KG1 (cell line): Measurements from ENCODE around the gene CD19.

Experiments
- DNase-seq: peaks from one replicate; lab custom pipeline; 2025; lab: John Stamatoyannopoulos, UW

The CD19 gene

DNA sequence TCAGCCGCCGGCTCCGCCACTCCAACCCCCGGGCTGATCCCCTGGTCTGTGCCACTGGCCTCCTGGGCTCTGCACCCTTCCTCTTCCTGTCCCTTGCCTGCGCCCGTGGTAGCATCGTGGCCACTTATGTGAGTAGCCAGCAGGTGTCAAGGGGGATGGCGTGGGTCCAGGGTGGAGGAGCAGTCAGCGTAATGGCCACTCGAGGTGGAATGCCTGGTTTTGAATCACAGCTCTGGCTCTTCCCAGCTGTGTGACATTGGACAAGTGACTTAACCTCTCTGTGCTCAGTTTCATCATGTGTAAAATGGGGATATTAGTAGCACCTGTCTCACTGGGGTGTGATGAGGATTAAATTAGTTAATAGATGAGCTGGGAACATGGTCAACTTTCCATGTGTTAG lies 50.6 kb downstream of the CD19 start:
- DNase-seq = no peak

- DNase-seq = no peak
Observed at GRCh38 chr16:28982949-28983348, 51.2 kb downstream of the CD19 start.

DNA sequence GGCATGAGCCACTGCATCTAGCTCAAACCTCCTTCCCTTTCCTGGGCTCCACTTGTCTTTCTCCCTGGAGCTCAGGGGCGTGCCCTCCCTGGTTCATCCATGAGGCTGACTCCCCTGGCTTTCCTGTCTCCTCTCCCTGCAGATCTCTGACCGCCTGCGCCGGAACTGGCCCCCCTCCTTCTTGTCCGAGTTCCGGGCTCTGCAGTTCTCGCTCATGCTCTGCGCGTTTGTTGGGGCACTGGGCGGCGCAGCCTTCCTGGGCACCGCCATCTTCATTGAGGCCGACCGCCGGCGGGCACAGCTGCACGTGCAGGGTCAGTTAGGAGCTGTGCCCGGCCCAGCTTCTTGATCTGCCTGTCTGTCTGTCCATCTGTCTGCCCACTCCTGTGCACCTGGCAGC lies 51.9 kb downstream of the CD19 start:
- no peak for DNase-seq

- DNase-seq = no peak
Observed at GRCh38 chr16:28984091-28984490, 52.3 kb downstream of the CD19 start.

DNA sequence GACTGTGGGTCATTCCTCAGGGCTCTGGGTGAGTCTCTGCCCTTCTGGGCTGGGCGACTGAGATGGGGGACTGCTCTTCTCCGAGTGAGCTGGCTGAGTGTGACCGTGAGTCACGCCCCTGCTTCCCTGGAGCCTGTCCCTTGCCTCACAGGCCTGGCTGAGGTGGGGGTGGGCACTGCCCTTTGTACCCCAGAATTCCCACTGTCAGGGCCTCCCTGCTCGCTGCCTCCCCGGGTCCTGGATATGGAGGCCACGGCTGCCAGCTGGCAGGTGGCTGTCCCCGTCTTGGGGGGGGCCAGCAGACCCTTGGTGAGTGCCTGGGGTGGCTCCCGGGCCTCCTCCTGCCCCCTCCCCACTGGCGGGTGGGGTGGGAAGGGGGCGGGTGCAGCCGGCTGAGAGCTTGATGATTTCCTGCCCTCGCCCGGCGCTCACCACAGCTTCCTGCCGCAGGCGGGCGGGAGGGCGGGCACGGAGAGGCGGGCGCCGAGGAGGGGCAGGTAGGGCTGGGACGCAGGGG lies 52.9 kb downstream of the CD19 start, which contains the start of gene LAT:
Gene LAT, plus strand, starts transcription at position 434 of the 517 bp plus-strand sequence. CDS start 366 bp downstream, outside the sequence.
- DNase-seq = no peak

DNA sequence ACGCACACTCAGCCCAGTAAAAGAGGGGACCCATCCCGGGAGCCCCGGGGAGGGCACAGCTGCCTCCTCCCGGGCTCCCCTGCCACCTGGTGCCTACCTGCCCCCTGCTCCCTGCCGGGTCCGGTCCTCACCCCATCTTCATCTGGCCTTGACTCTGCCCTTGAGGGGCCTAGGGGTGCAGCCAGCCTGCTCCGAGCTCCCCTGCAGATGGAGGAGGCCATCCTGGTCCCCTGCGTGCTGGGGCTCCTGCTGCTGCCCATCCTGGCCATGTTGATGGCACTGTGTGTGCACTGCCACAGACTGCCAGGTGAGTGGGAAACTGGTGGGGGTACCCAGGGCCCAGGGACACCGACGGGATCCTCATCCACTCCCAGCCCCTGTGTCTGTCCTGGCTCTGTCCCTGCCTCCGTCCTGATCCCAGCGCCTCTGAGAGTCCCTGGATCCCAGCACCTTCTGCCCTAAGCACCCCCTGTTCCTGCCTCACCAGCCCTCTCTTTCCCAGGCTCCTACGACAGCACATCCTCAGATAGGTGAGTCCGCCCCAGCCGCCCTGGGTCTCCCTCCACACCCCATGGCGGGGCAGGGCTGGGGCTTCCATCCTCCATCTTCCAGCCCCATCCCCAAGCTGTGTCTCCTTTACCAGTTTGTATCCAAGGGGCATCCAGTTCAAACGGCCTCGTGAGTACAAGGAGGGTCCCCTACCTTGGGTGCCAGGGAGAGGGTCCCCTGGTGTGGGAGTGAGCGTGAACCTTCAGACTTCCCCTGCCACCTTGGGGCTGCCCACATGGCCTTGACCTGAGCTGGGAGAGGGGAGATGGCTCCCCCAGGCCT lies 53.7 kb downstream of the CD19 start:
- DNase-seq = no peak

DNA sequence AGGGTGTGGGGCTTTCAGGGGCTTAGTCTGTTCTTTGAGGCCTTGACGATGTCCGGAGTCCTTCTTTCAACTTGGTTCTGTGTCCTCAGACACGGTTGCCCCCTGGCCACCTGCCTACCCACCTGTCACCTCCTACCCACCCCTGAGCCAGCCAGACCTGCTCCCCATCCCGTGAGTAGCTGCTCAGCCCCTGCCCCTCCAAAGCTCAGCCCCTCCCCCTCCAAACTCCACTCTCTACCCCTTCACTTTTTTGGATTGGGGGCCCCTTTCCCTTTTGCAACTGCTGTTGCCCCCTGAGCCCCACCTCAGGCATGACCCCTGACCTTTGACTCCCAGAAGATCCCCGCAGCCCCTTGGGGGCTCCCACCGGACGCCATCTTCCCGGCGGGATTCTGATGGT lies 54.3 kb downstream of the CD19 start:
- no peak for DNase-seq

DNA sequence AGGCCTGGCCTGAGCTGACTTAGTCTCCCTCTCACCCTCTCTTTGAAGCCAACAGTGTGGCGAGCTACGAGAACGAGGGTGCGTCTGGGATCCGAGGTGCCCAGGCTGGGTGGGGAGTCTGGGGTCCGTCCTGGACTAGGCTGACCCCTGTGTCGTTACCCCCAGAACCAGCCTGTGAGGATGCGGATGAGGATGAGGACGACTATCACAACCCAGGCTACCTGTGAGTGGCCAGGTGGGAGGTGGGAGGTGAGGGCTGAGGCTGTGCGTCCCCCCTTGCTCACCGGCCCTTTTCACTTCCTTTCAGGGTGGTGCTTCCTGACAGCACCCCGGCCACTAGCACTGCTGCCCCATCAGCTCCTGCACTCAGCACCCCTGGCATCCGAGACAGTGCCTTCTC lies 54.7 kb downstream of the CD19 start:
- DNase-seq = no peak

DNA sequence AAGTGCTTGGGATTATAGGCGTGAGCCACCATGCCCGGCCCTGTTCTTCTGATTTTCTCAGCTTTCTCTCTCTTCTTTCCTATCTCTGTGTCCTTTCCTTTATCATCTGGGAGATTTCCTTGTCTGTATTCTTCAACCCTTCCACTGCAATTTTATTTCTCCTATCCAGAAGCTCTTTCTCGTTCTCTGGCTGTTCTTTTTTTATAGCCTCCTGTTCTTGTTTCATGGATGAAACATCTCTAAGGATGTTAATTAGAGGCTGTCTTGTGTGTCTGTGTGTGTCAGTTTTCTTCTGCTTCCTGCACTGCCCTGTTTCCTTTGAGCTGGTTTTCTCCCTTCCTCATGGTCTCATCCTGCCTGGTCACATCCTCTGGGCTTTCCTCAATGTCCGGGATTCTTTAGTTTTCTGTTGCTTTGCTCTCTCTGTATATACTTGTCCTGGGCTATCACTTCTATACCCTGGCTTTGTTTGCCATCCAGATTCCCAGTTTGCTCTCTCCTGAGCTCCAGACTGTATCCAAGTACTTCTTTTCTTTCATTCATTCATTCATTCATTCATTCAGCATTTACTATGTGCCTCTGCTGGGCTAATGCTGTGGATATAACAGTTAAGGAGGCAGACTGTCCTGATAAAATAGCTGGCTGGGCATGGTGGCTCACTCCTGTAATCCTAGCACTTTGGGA lies 55.5 kb downstream of the CD19 start:
- DNase-seq = no peak
